Measurements from ENCODE around the gene NUTM1. TPM values are rescaled to one million over a fixed set of nuclear protein-coding genes. Genes with fewer than 3 reads are reported as not detected.

Gene NUTM1
- polyA plus RNA-seq, 2 of the 4 experiments (the other 2 are of a cell fraction), result not detected

DNA sequence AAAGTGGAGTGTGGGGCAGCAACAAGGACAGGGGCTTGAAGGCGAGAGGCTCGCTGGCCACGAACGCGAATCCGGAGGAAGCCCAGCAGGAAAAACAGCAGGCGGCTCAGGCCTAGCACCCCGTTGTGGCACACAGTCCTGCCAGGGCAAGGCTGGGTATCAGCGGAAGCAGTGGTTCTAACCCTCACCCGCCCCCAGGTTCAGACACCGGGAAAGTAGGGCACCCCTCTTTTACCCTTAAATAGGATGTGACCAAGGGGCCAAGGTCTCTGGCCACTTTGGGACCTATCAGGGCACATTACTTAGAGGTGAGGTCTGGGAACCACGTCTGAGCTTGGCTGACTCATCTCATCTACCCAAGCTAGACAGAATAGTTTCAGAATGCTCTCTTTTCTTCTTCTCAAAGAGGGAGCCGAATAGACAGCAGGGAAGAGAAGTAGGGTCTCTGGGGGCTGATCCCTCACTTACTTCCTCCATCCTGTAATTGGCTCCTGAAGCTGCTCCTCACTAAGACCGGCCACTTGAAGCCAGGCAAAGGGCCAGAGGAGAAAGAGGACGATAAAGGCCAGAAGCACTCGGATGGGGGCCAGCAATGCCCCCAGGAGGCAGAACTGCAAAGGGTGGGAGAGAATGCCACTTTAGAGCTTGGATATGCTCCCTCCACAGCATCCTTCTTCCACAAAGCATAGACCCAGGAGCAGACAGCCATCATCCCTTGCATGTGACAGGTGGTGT is 22.1 kb downstream of the NUTM1 start:
- ATAC-seq (no peak), DNase-seq (ENCODE audit: low read depth in 1 of 2, low spot score in 1 of 2) (no peak), FAIRE-seq (no peak)
- peak overlapping the region in 1 of 2 experiments; percentile 97; a peak in 1 of 6 replicates for H3K27ac ChIP-seq
- TF ChIP-seq, protein P1, sequence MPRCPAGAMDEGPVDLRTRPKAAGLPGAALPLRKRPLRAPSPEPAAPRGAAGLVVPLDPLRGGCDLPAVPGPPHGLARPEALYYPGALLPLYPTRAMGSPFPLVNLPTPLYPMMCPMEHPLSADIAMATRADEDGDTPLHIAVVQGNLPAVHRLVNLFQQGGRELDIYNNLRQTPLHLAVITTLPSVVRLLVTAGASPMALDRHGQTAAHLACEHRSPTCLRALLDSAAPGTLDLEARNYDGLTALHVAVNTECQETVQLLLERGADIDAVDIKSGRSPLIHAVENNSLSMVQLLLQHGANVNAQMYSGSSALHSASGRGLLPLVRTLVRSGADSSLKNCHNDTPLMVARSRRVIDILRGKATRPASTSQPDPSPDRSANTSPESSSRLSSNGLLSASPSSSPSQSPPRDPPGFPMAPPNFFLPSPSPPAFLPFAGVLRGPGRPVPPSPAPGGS (IDR thresholded peaks at IDR 0.05), result no peak
- TF ChIP-seq CEBPB (IDR thresholded peaks at IDR 0.05) (no peak), JUN (IDR thresholded peaks at IDR 0.05) (no peak), PHF8 (IDR thresholded peaks at IDR 0.05; ENCODE audit: borderline replicate concordance, low read depth) (no peak), SREBF2 (IDR thresholded peaks at IDR 0.05) (no peak), FOSB (CRISPR knock-in tag; IDR thresholded peaks at IDR 0.05) (no peak), SMC3 (IDR thresholded peaks at IDR 0.05) (no peak), MYC (IDR thresholded peaks at IDR 0.05; ENCODE audit: borderline replicate concordance, low read length) (no peak), FOSL2 (IDR thresholded peaks at IDR 0.05) (no peak), FOSL2 (CRISPR knock-in tag; IDR thresholded peaks at IDR 0.05) (no peak), ZSCAN20 (CRISPR knock-in tag; IDR thresholded peaks at IDR 0.05) (no peak), ZC3H11A (IDR thresholded peaks at IDR 0.05) (no peak), EP300 (IDR thresholded peaks at IDR 0.05) (no peak), EHF (CRISPR knock-in tag; IDR thresholded peaks at IDR 0.05) (no peak), KDM1A (IDR thresholded peaks at IDR 0.05; ENCODE audit: low read depth) (no peak)
- TF ChIP-seq, protein P2, sequence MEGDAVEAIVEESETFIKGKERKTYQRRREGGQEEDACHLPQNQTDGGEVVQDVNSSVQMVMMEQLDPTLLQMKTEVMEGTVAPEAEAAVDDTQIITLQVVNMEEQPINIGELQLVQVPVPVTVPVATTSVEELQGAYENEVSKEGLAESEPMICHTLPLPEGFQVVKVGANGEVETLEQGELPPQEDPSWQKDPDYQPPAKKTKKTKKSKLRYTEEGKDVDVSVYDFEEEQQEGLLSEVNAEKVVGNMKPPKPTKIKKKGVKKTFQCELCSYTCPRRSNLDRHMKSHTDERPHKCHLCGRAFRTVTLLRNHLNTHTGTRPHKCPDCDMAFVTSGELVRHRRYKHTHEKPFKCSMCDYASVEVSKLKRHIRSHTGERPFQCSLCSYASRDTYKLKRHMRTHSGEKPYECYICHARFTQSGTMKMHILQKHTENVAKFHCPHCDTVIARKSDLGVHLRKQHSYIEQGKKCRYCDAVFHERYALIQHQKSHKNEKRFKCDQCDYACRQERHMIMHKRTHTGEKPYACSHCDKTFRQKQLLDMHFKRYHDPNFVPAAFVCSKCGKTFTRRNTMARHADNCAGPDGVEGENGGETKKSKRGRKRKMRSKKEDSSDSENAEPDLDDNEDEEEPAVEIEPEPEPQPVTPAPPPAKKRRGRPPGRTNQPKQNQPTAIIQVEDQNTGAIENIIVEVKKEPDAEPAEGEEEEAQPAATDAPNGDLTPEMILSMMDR (IDR thresholded peaks at IDR 0.05), result no peak
- peak overlapping the region; percentile 87 for H3K4me2 ChIP-seq
- 0 out of 3 replicates have a peak overlapping the region, but pooled peaks have one; percentile 97 for H3K4me3 ChIP-seq
- POLR2A ChIA-PET, result interaction anchor here (2.0 kb wide), 1 partner anchor 10 kb away, joined by 9 read pairs; no protein-coding TSS in a partner anchor
- no peaks in the 10 kb centered on the region for H3K9me3 ChIP-seq
- CTCF ChIA-PET, result interaction anchor here (0.9 to 4.3 kb wide), 8 partner anchors 10 to 256 kb away, joined by 3 to 80 read pairs (median 20); partner anchors contain the start of genes NOP10 and NUTM1
- 91% methylated on average over 16 of the region's 16 CpGs for WGBS (ENCODE audit: missing lambda C conversion rate)
- peaks cover 19% of the 10 kb centered on the region for H3K4me1 ChIP-seq

DNA sequence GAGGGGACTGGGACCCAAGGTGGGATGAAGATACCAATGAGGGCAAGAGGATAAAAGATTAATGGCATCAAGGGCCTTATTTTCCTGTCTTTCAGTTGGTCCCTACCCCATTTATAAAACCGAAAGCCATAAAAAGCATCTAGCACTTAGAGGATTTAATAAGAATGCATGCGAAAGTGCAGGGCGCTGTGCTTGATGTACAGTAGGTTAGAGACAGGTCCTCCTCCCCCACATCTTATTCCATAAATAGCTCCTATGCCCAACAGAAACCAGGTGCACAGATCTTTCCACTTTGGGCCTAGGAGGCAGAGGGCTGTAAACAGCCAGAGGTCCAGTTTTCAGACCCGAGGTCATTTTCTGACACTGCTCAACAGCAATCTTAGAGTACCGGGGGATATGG is 22.7 kb downstream of the NUTM1 start:
- ChIA-PET CTCF (interaction anchor here (0.9 to 4.3 kb wide), 7 partner anchors 11 to 257 kb away, joined by 3 to 80 read pairs (median 28); partner anchors contain the start of genes NOP10 and NUTM1), POLR2A (interaction anchor here (0.7 to 3.0 kb wide), 5 partner anchors 11 to 222 kb away, joined by 3 to 20 read pairs (median 5); partner anchors contain the start of genes KATNBL1, NOP10, NUTM1 and SLC12A6)
- Histone ChIP-seq H3K4me1 (peaks cover 22% of the 10 kb centered on the region), H3K4me3 (peak overlapping the region; percentile 97), H3K9me3 (no peaks in the 10 kb centered on the region), H3K27ac (peak overlapping the region; percentile 89 to 97), H3K4me2 (peak overlapping the region; percentile 87)
- ATAC-seq (no peak), DNase-seq (ENCODE audit: low read depth in 1 of 2, low spot score in 1 of 2) (no peak), FAIRE-seq (peak; percentile 39)
- 62% methylated on average over 5 of the region's 5 CpGs for WGBS (ENCODE audit: missing lambda C conversion rate)
- TF ChIP-seq, protein P3, sequence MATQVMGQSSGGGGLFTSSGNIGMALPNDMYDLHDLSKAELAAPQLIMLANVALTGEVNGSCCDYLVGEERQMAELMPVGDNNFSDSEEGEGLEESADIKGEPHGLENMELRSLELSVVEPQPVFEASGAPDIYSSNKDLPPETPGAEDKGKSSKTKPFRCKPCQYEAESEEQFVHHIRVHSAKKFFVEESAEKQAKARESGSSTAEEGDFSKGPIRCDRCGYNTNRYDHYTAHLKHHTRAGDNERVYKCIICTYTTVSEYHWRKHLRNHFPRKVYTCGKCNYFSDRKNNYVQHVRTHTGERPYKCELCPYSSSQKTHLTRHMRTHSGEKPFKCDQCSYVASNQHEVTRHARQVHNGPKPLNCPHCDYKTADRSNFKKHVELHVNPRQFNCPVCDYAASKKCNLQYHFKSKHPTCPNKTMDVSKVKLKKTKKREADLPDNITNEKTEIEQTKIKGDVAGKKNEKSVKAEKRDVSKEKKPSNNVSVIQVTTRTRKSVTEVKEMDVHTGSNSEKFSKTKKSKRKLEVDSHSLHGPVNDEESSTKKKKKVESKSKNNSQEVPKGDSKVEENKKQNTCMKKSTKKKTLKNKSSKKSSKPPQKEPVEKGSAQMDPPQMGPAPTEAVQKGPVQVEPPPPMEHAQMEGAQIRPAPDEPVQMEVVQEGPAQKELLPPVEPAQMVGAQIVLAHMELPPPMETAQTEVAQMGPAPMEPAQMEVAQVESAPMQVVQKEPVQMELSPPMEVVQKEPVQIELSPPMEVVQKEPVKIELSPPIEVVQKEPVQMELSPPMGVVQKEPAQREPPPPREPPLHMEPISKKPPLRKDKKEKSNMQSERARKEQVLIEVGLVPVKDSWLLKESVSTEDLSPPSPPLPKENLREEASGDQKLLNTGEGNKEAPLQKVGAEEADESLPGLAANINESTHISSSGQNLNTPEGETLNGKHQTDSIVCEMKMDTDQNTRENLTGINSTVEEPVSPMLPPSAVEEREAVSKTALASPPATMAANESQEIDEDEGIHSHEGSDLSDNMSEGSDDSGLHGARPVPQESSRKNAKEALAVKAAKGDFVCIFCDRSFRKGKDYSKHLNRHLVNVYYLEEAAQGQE (IDR thresholded peaks at IDR 0.05), result no peak
- TF ChIP-seq TFCP2L1 (CRISPR knock-in tag; IDR thresholded peaks at IDR 0.05) (no peak), SMC3 (IDR thresholded peaks at IDR 0.05) (no peak), EHMT2 (IDR thresholded peaks at IDR 0.05; ENCODE audit: low read depth) (no peak), JUN (IDR thresholded peaks at IDR 0.05) (no peak), RARB (CRISPR knock-in tag; IDR thresholded peaks at IDR 0.05) (no peak), HEYL (CRISPR knock-in tag; IDR thresholded peaks at IDR 0.05) (no peak), PHF8 (IDR thresholded peaks at IDR 0.05; ENCODE audit: borderline replicate concordance, low read depth) (no peak), KDM1A (IDR thresholded peaks at IDR 0.05; ENCODE audit: low read depth) (no peak)
- TF ChIP-seq, protein P4, sequence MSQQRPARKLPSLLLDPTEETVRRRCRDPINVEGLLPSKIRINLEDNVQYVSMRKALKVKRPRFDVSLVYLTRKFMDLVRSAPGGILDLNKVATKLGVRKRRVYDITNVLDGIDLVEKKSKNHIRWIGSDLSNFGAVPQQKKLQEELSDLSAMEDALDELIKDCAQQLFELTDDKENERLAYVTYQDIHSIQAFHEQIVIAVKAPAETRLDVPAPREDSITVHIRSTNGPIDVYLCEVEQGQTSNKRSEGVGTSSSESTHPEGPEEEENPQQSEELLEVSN (IDR thresholded peaks at IDR 0.05; ENCODE audit: borderline replicate concordance, low read depth), result no peak
- TF ChIP-seq, protein P5, sequence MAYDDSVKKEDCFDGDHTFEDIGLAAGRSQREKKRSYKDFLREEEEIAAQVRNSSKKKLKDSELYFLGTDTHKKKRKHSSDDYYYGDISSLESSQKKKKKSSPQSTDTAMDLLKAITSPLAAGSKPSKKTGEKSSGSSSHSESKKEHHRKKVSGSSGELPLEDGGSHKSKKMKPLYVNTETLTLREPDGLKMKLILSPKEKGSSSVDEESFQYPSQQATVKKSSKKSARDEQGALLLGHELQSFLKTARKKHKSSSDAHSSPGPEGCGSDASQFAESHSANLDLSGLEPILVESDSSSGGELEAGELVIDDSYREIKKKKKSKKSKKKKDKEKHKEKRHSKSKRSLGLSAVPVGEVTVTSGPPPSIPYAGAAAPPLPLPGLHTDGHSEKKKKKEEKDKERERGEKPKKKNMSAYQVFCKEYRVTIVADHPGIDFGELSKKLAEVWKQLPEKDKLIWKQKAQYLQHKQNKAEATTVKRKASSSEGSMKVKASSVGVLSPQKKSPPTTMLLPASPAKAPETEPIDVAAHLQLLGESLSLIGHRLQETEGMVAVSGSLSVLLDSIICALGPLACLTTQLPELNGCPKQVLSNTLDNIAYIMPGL (CRISPR knock-in tag; IDR thresholded peaks at IDR 0.05; ENCODE audit: borderline replicate concordance), result no peak
- TF ChIP-seq, protein P6, sequence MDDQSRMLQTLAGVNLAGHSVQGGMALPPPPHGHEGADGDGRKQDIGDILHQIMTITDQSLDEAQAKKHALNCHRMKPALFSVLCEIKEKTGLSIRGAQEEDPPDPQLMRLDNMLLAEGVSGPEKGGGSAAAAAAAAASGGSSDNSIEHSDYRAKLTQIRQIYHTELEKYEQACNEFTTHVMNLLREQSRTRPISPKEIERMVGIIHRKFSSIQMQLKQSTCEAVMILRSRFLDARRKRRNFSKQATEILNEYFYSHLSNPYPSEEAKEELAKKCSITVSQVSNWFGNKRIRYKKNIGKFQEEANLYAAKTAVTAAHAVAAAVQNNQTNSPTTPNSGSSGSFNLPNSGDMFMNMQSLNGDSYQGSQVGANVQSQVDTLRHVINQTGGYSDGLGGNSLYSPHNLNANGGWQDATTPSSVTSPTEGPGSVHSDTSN (IDR thresholded peaks at IDR 0.05), result no peak
- TF ChIP-seq, protein P7, sequence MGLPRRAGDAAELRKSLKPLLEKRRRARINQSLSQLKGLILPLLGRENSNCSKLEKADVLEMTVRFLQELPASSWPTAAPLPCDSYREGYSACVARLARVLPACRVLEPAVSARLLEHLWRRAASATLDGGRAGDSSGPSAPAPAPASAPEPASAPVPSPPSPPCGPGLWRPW (IDR thresholded peaks at IDR 0.05), result no peak
